SK-N-MC (cell line): ENCODE data around the gene BANP.

ENCODE experiments used
- EZH2 ChIP-seq: fragments of 200-600 bp; sonication (generic); IDR thresholded peaks from one replicate; pipeline ENCODE4 v1.6.1; 2017; ENCODE audit warnings: antibody characterized with exemption
- FOXP2 ChIP-seq: optimal IDR thresholded peaks from 2 replicates; pipeline ENCODE3; 2011; ENCODE audit warnings: mild to moderate bottlenecking, moderate library complexity; ENCODE audit not compliant: insufficient read depth; ENCODE audit errors: extremely low read length, control extremely low read depth
- POLR2AphosphoS5 ChIP-seq: IDR thresholded peaks from 2 replicates; pipeline ENCODE4 v1.6.1; 2012; ENCODE audit warnings: mild to moderate bottlenecking, low read depth, low read length, borderline replicate concordance

DNA sequence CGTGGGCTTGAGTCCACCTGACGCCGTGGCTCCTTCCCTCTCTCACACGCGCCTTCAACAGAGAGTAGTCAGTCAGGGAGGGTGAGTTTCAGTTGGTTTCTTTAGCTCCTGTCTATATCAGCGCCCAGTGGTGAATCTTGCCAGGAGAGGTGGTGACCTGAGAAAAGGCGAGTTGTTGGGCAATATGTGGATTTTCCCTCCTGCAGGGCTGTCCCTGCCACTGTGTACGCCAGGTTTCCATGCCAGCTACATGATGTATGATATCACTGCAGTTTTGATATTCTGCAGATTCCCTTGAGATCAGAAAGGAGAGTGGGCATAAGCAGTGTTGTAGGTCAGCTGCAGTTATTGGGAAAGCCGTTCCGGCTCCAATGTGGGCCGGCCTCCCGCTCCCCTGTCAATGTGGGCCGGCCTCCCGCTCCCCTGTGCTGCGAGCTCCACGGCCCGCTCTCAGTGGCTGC, 31.4 kb downstream of the BANP start:
- no peak for TF ChIP-seq EZH2
- no peak for TF ChIP-seq POLR2AphosphoS5
- no peak for TF ChIP-seq FOXP2
